LHCN-M2 (cell line): ENCODE data around the gene APAF1. TPM values are rescaled to one million over a fixed set of nuclear protein-coding genes. Genes with fewer than 3 reads are reported as not detected.

ENCODE experiments used
- DNase-seq: peaks from one replicate; pipeline ENCODE4 v3.0.0-alpha.2; 2012; ENCODE audit warnings: low read depth
- total RNA-seq: library from RNA; depleted of rRNA; stranded (reverse); fragments of >200 nt; gene quantifications from 2 replicates; pipeline ENCODE4 v1.2.3, GENCODE V29; 2014; rRNA removed

APAF1 gene
- total RNA-seq, 1 experiment from 2014 or later = 29.6 TPM

- peak; percentile 57 for DNase-seq
These were observed 107.6 kb downstream of the APAF1 start for GRCh38 chr12:98752726-98753125.

GRCh38 chr12:98754095-98754494, 109.0 kb downstream of the APAF1 start:
- DNase-seq = peak; percentile 63

- peak; percentile 88 for DNase-seq
These were observed 110.8 kb downstream of the APAF1 start for GRCh38 chr12:98755855-98756254.

GRCh38 chr12:98757455-98757854, 112.4 kb downstream of the APAF1 start:
- DNase-seq = no peak

GRCh38 chr12:98758331-98758730, 113.2 kb downstream of the APAF1 start:
- DNase-seq = no peak

GRCh38 chr12:98763656-98764055, 118.6 kb downstream of the APAF1 start:
- DNase-seq = no peak

GRCh38 chr12:98767248-98767647, 122.2 kb downstream of the APAF1 start:
- no peak for DNase-seq

GRCh38 chr12:98769068-98769467, 124.0 kb downstream of the APAF1 start:
- peak; percentile 19 for DNase-seq

- no peak for DNase-seq
These were observed 125.1 kb downstream of the APAF1 start for GRCh38 chr12:98770230-98770629.

GRCh38 chr12:98771811-98772752, 127.0 kb downstream of the APAF1 start:
- no peak for DNase-seq

GRCh38 chr12:98772818-98773217, 127.7 kb downstream of the APAF1 start:
- no peak for DNase-seq

- DNase-seq = peak; percentile 7
These were observed 135.2 kb downstream of the APAF1 start for GRCh38 chr12:98780261-98780660.

- DNase-seq = no peak
These were observed 138.3 kb downstream of the APAF1 start for GRCh38 chr12:98783420-98783819.

Other genes with a start within 250 kb of the APAF1 start
- 226 and 231 TPM in 2 replicates for gene TMPO, start 129.7 kb upstream of the APAF1 start, total RNA-seq
- gene SLC25A3, start 51.6 kb upstream of the APAF1 start, total RNA-seq = 843 and 924 TPM in 2 replicates
- 87.6 and 102 TPM in 2 replicates for gene IKBIP, start 502 bp upstream of the APAF1 start, total RNA-seq